GM12878 (cell line): ENCODE measurements around the gene CABYR. TPM values are rescaled to one million over a fixed set of nuclear protein-coding genes. Genes with fewer than 3 reads are reported as not detected.
"Not testable (repeated sequence)": the region's sequence is repeated elsewhere in the genome, so short reads cannot be mapped to it uniquely, and the experiment has no call there.

Source experiments
- ATAC-seq: fragments of 200-7000 bp; cut with Tn5 transposase; 3 replicates; pipeline ENCODE4 v1.9.1; 2020; ENCODE audit warnings: mild to moderate bottlenecking, moderate library complexity
- BruUV-seq: library from RNA; stranded (reverse); fragments of 400-500 nt; replicated peaks from 2 replicates; lab custom pipeline; 2021; lab: Mats Ljungman, UMichigan
- CTCF ChIA-PET: fragments of 300-600 bp; sonication (Branson Sonifier 250); formaldehyde crosslinking; extraction: SDS; loops from one replicate; lab custom pipeline; 2021; ENCODE audit warnings: inconsistent platforms; lab: Yijun Ruan, JAX
- POLR2A ChIA-PET: fragments of 350-600 bp; formaldehyde crosslinking; extraction: SDS; loops from one replicate; lab custom pipeline; 2021; ENCODE audit warnings: inconsistent platforms; lab: Charles Lee
- RAD21 ChIA-PET: fragments of 300-600 bp; sonication (Branson Sonifier 250); formaldehyde crosslinking; loops from one replicate; lab custom pipeline; 2023; ENCODE audit warnings: antibody characterized with exemption; ENCODE audit not compliant: unreplicated experiment; lab: Charles Lee
- SMC1A ChIA-PET: fragments of 300-600 bp; sonication (Branson Sonifier 250); formaldehyde crosslinking; loops from one replicate; lab custom pipeline; 2023; ENCODE audit not compliant: unreplicated experiment, uncharacterized antibody; lab: Charles Lee
- DNase-seq: peaks from one replicate; pipeline ENCODE4 v3.0.0-alpha.2; 2011; ENCODE audit warnings: low read depth, low spot score
- FAIRE-seq: peaks from 3 replicates; lab custom pipeline; 2011; peaks lifted over from hg19 to GRCh38; lab: Jason Lieb, UNC
- H2AFZ ChIP-seq: 2 replicates; pipeline ENCODE4 v1.6.0; 2011; ENCODE audit warnings: low read depth, low read length, control low read depth; ENCODE audit not compliant: control insufficient read depth
- H3K27ac ChIP-seq: 2 replicates; pipeline ENCODE4 v1.5.1; 2011; ENCODE audit warnings: control low read depth; ENCODE audit not compliant: control insufficient read depth, insufficient read depth
- H3K27me3 ChIP-seq, 2 experiments: replicated peaks in 1 of 2; 2 replicates each; pipeline versions ENCODE4 v1.6.0 to v1.6.1; 2011; ENCODE audit warnings: low read length in 1 of 2; ENCODE audit not compliant: control insufficient read depth in 2 of 2, insufficient read depth in 2 of 2
- H3K36me3 ChIP-seq, 2 experiments: 2 replicates each; pipeline ENCODE4 v1.5.1; 2011; ENCODE audit warnings: low read length in 1 of 2; ENCODE audit not compliant: control insufficient read depth in 2 of 2, insufficient read depth in 2 of 2
- H3K4me1 ChIP-seq: 2 replicates; pipeline ENCODE4 v1.6.1; 2011; ENCODE audit warnings: mild to moderate bottlenecking, low read length, moderate library complexity, mixed read lengths; ENCODE audit not compliant: control insufficient read depth, insufficient read depth
- H3K4me2 ChIP-seq: 2 replicates; pipeline ENCODE4 v1.6.0; 2011; ENCODE audit warnings: control low read depth; ENCODE audit not compliant: control insufficient read depth, insufficient read depth
- H3K4me3 ChIP-seq: fragments of 200-600 bp; sonication (generic); 2 replicates; pipeline ENCODE4 v1.5.1; 2016
- H3K79me2 ChIP-seq: 2 replicates; pipeline ENCODE4 v1.6.0; 2011; ENCODE audit warnings: low read length; ENCODE audit not compliant: control insufficient read depth, insufficient read depth
- H3K9ac ChIP-seq: 2 replicates; pipeline ENCODE4 v1.8.0; 2011; ENCODE audit warnings: low read length, control low read depth, mixed read lengths; ENCODE audit not compliant: control insufficient read depth, insufficient read depth
- H3K9me3 ChIP-seq: replicated peaks from 3 replicates; pipeline ENCODE4 v1.5.1; 2011; ENCODE audit warnings: mild to moderate bottlenecking, low read length; ENCODE audit not compliant: control insufficient read depth, insufficient read depth
- H4K20me1 ChIP-seq: 2 replicates; pipeline ENCODE4 v1.6.0; 2011; ENCODE audit not compliant: control insufficient read depth, insufficient read depth
- NFIC ChIP-seq: IDR thresholded peaks from 2 replicates; pipeline ENCODE4 v1.6.1; 2012; ENCODE audit warnings: low read depth, mild to moderate bottlenecking, inconsistent platforms, low read length, moderate library complexity
- RAD51 ChIP-seq: fragments of 450-650 bp; IDR thresholded peaks from 2 replicates; pipeline ENCODE4 v1.6.1; 2016; ENCODE audit warnings: moderate library complexity, mild to moderate bottlenecking, inconsistent platforms
- WRNIP1 ChIP-seq: IDR thresholded peaks from 2 replicates; pipeline ENCODE4 v1.6.1; 2011; ENCODE audit warnings: low read depth, low read length, improper control_type of control experiment, borderline replicate concordance
- ZNF207 ChIP-seq: fragments of 450-650 bp; IDR thresholded peaks from 2 replicates; pipeline ENCODE4 v1.6.1; 2014; ENCODE audit warnings: antibody characterized with exemption, mild to moderate bottlenecking, borderline replicate concordance
- WGBS: methylation state at CpG from one replicate; pipeline ENCODE4 v1.1.6; 2016; ENCODE audit warnings: low lambda C conversion rate; ENCODE audit not compliant: insufficient replicate concordance, insufficient coverage; ENCODE audit errors: missing lambda C conversion rate; 5-methylcytosine and 5-hydroxymethylcytosine counted together
- in situ Hi-C: fragments of 300-500 bp; cut with MboI; formaldehyde crosslinking; loops from 9 replicates; pipeline ENCODE4 v1.14.3; 2018; ENCODE audit warnings: mixed read lengths
- intact Hi-C: fragments of 100-400 bp; cut with micrococcal nuclease; formaldehyde crosslinking; loops from one replicate; pipeline ENCODE4 v1.14.2; 2022; ENCODE audit not compliant: unreplicated experiment
- polyA plus RNA-seq, 11 experiments: library from polyadenylated mRNA; depleted of rRNA in 4 of 11; unstranded in 6 of 11; stranded (reverse) in 5 of 11; fragments of >200 nt; fragmentation: Nextera tagmentation in 4 of 11; fragmentation: Illumina TruSeq in 1 of 11; extraction: Ambion mirVana in 4 of 11; extraction: Trizol in 1 of 11; gene quantifications; 1 replicate in 1 of 11; 2 replicates in 10 of 11; pipeline versions ENCODE4 v1.2.1 to v1.2.3, GENCODE V29; 2011 to 2016; ENCODE audit warnings: inconsistent platforms in 2 of 11, missing spikeins in 2 of 11, low read depth in 1 of 11
- total RNA-seq, 4 experiments: library from RNA; depleted of rRNA in 3 of 4; stranded (reverse); fragments of >200 nt in 3 of 4; fragmentation: Illumina TruSeq in 1 of 4; extraction: Trizol in 1 of 4; gene quantifications; 2 replicates each; pipeline versions ENCODE4 v1.2.1 to v1.2.3, GENCODE V29; 2013 to 2021
- TF ChIP-seq, protein P1 (sequence below): fragments of 450-650 bp; IDR thresholded peaks from 2 replicates; pipeline ENCODE4 v1.6.1; 2017; ENCODE audit warnings: mild to moderate bottlenecking
- TF ChIP-seq, protein P2 (sequence below): fragments of 450-650 bp; conservative IDR thresholded peaks from 2 replicates; pipeline ENCODE4 v1.6.1; 2017; ENCODE audit warnings: mild to moderate bottlenecking, moderate library complexity

The CABYR gene
- total and polyA plus RNA-seq, 10 of the 15 experiments (the other 5 are each of a cell fraction or from before 2014, with no cell fraction given) = 0.29 to 2.8 (median 1.7) TPM

DNA sequence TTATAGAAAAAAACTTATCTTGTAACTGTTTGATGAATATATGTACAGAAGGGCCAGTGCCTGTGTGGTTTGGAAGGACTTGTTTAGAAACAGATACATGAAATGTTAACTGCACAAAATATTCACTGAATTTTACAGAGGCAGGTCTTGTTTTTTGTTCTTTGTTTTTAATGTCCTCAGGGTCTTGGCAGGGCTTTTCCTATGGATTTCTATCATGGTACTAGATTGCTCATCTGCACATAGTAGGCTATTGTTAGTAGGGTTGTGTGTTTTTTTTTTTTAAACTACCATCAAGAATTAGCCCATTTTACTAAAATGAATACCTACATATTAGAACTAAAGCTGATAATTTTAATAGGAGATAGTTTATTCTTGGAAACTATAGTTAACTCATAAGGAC, 3.5 kb downstream of the CABYR start:
- no peaks in the 10 kb centered on the region for H3K9me3 ChIP-seq
- SMC1A ChIA-PET = interaction anchor here (0.9 to 1.4 kb wide), 2 partner anchors 11 to 34 kb away, joined by 3 to 4 read pairs; no protein-coding TSS in a partner anchor
- POLR2A ChIA-PET = no interaction called here
- no peaks in the 10 kb centered on the region for H4K20me1 ChIP-seq
- H3K9ac ChIP-seq = no peak overlapping the region
- no peak for FAIRE-seq
- CTCF ChIA-PET = interaction anchor here (0.9 kb wide), 1 partner anchor 34 kb away, joined by 3 read pairs; no protein-coding TSS in a partner anchor
- no peaks in the 10 kb centered on the region for H3K36me3 ChIP-seq
- H3K27me3 ChIP-seq = peaks cover 0 to 3% of the 10 kb centered on the region in 2 experiments; a peak in 1 of 4 replicates
- H3K4me3 ChIP-seq = no peak overlapping the region
- TF ChIP-seq, protein P1, sequence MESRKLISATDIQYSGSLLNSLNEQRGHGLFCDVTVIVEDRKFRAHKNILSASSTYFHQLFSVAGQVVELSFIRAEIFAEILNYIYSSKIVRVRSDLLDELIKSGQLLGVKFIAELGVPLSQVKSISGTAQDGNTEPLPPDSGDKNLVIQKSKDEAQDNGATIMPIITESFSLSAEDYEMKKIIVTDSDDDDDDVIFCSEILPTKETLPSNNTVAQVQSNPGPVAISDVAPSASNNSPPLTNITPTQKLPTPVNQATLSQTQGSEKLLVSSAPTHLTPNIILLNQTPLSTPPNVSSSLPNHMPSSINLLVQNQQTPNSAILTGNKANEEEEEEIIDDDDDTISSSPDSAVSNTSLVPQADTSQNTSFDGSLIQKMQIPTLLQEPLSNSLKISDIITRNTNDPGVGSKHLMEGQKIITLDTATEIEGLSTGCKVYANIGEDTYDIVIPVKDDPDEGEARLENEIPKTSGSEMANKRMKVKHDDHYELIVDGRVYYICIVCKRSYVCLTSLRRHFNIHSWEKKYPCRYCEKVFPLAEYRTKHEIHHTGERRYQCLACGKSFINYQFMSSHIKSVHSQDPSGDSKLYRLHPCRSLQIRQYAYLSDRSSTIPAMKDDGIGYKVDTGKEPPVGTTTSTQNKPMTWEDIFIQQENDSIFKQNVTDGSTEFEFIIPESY = no peak
- no peak for TF ChIP-seq ZNF207
- TF ChIP-seq, protein P2, sequence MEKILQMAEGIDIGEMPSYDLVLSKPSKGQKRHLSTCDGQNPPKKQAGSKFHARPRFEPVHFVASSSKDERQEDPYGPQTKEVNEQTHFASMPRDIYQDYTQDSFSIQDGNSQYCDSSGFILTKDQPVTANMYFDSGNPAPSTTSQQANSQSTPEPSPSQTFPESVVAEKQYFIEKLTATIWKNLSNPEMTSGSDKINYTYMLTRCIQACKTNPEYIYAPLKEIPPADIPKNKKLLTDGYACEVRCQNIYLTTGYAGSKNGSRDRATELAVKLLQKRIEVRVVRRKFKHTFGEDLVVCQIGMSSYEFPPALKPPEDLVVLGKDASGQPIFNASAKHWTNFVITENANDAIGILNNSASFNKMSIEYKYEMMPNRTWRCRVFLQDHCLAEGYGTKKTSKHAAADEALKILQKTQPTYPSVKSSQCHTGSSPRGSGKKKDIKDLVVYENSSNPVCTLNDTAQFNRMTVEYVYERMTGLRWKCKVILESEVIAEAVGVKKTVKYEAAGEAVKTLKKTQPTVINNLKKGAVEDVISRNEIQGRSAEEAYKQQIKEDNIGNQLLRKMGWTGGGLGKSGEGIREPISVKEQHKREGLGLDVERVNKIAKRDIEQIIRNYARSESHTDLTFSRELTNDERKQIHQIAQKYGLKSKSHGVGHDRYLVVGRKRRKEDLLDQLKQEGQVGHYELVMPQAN = no peak
- TF ChIP-seq RAD51 = no peak
- TF ChIP-seq NFIC = no peak
- no peak for TF ChIP-seq WRNIP1
- intact Hi-C loops = no loop called here
- H2AFZ ChIP-seq = no peak overlapping the region
- no peak for ATAC-seq
- H3K4me1 ChIP-seq = peaks cover 5% of the 10 kb centered on the region
- in situ Hi-C loops = no loop called here
- BruUV-seq = no TSS peak
- RAD21 ChIA-PET = no interaction called here
- no peak overlapping the region for H3K4me2 ChIP-seq
- H3K79me2 ChIP-seq = no peaks in the 10 kb centered on the region
- no peak overlapping the region for H3K27ac ChIP-seq
- DNase-seq = no peak

DNA sequence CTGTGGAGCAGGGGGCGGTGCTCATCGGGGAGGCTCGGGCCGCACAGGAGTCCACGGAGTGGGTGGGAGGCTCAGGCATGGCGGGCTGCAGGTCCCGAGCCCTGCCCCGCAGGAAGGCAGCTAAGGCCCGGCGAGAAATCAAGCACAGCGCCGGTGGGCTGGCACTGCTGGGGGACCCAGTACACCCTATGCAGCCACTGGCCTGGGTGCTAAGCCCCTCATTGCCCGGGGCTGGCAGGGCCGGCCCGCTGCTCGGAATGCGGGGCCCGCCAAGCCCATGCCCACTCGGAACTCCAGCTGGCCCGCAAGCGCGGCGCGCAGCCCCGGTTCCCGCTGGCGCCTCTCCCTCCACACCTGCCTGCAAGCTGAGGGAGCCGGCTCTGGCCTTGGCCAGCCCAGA, 10.7 kb downstream of the CABYR start:
- H3K36me3 ChIP-seq, DNase-seq, H2AFZ ChIP-seq, H4K20me1 ChIP-seq, H3K4me3 ChIP-seq, ATAC-seq, FAIRE-seq, RAD21 ChIA-PET, H3K9ac ChIP-seq, in situ Hi-C loops, H3K27ac ChIP-seq, H3K27me3 ChIP-seq, intact Hi-C loops, H3K4me2 ChIP-seq, CTCF ChIA-PET, H3K4me1 ChIP-seq, H3K9me3 ChIP-seq, SMC1A ChIA-PET, H3K79me2 ChIP-seq, BruUV-seq, POLR2A ChIA-PET: not testable (repeated sequence)
- 81% methylated on average over 17 of the region's 28 CpGs for WGBS
